Measurements from ENCODE around the gene PXK.
"Not testable (repeated sequence)": the region's sequence is repeated elsewhere in the genome, so short reads cannot be mapped to it uniquely, and the experiment has no call there.

The PXK gene

DNA sequence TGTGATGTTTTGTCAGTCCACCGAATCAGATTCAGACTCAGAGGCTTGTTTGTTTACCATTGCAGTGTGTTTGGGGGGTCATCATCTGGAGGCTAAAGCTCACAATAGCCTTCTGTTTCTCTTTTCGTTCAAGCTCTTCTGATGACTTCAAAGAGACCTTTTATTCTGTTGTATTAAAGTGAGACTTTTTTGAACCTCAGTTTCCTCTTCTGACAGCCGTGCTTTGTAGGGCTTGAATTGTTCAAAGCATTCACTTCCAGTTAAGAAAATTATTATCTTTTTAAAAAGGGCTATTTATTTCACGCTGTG is 1.3 kb downstream of the PXK start:
- WGBS, 2 experiments: 23 to 24% methylated on average over 3 to 4 of the region's 4 CpGs
- Histone ChIP-seq H3K4me1 (ENCODE audit: control insufficient read depth, insufficient read depth, low read length) (peaks cover 6% of the 10 kb centered on the region), H3K4me3 (ENCODE audit: insufficient read depth, low read depth, low read length) (peak overlapping the region; percentile 51), H3K36me3 (ENCODE audit: control insufficient read depth, insufficient read depth, low read length) (no peaks in the 10 kb centered on the region), H3K27me3 (ENCODE audit: control insufficient read depth, insufficient read depth, low read length, poor library complexity, severe bottlenecking) (peaks cover 22% of the 10 kb centered on the region), H3K9me3 (ENCODE audit: control insufficient read depth, low read length) (no peaks in the 10 kb centered on the region), H3K27ac (ENCODE audit: insufficient read depth, low read depth, low read length, poor library complexity, severe bottlenecking) (no peak overlapping the region)

DNA sequence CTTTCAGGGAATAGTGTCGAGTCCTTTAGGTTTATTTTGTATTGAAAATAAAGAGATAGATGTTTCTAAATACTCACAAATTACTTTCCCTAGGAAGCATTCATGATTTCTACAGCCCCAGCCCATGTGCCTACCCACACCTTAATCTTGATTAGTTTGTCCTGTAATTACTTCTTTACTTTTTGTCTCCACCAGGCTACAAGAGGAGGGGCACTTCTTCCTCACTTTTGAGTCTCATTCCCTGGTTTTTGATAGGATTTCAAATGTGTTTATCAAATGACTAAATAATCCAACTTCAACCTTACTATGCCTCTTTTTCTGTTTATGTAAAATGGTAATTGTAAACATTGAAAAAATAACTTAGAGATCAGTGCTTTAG is 1.8 kb downstream of the PXK start:
- Histone ChIP-seq H3K4me3 (ENCODE audit: insufficient read depth, low read depth, low read length) (no peak overlapping the region), H3K27ac (ENCODE audit: insufficient read depth, low read depth, low read length, poor library complexity, severe bottlenecking) (no peak overlapping the region), H3K27me3 (ENCODE audit: control insufficient read depth, insufficient read depth, low read length, poor library complexity, severe bottlenecking) (peaks cover 22% of the 10 kb centered on the region), H3K9me3 (ENCODE audit: control insufficient read depth, low read length) (no peaks in the 10 kb centered on the region), H3K4me1 (ENCODE audit: control insufficient read depth, insufficient read depth, low read length) (peaks cover 6% of the 10 kb centered on the region), H3K36me3 (ENCODE audit: control insufficient read depth, insufficient read depth, low read length) (no peaks in the 10 kb centered on the region)
- WGBS, 2 experiments: 71% methylated on average over 1 of the region's 1 CpG; no CpG with 5 or more reads in 1 of the 2 experiments

DNA sequence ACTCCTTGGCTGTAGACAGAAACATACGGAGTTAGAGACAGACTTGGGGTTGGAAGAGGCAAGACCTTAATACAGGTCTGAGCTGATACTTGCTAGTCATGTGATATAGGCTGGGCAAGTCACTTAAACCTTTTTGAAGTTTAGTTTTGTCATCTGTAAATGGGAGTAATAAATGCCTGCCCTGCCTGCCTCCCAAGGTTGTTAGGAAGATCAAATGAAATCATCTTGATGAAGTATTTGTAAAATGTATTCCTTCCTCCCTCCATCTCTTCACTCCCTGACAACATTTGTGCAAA is 2.9 kb downstream of the PXK start:
- no peak overlapping the region for H3K4me3 ChIP-seq (ENCODE audit: insufficient read depth, low read depth, low read length)
- peaks cover 6% of the 10 kb centered on the region for H3K4me1 ChIP-seq (ENCODE audit: control insufficient read depth, insufficient read depth, low read length)
- H3K9me3 ChIP-seq (ENCODE audit: control insufficient read depth, low read length): no peaks in the 10 kb centered on the region
- H3K27ac ChIP-seq (ENCODE audit: insufficient read depth, low read depth, low read length, poor library complexity, severe bottlenecking): no peak overlapping the region
- 65 to 66% methylated on average over 1 of the region's 1 CpG for WGBS, 2 experiments
- peaks cover 22% of the 10 kb centered on the region for H3K27me3 ChIP-seq (ENCODE audit: control insufficient read depth, insufficient read depth, low read length, poor library complexity, severe bottlenecking)
- H3K36me3 ChIP-seq (ENCODE audit: control insufficient read depth, insufficient read depth, low read length): no peaks in the 10 kb centered on the region

DNA sequence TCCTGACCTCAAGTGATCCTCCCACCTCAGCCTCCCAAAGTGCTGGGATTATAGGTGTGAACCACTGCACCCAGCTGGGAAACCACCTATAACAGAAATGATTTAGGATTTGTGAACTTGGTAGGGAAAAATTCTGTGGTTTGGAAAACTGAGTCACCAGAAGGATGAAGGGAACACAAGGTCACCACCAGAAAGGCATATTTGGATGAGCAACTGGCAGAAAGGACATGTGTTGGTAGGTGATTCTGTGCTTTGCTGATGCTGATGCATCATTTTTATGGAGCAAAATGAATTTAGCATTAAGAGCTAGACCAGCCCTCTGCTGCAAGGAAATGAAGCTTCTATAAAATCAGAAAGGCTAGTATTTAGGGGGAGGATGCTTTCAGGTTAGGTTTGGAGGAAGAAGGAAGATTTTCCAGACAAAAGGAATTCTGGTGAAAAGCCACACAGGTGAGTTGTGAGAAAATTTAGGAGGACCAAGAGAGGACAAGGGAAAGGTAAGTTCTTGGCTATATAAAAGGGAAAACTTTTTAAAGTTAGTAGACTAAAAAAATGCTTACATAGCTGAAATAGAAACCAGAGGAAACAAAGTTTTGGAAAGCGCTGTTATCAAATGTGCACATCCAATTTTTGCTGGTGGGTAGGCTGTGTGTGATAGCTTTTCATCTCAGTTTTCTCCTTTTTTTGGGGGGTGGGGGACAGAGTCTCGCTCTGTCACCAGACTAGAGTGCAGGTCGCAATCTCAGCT is 3.6 kb downstream of the PXK start:
- WGBS, 2 experiments: 94 to 95% methylated on average over 2 to 3 of the region's 3 CpGs
- H3K4me3 ChIP-seq (ENCODE audit: insufficient read depth, low read depth, low read length): no peak overlapping the region

DNA sequence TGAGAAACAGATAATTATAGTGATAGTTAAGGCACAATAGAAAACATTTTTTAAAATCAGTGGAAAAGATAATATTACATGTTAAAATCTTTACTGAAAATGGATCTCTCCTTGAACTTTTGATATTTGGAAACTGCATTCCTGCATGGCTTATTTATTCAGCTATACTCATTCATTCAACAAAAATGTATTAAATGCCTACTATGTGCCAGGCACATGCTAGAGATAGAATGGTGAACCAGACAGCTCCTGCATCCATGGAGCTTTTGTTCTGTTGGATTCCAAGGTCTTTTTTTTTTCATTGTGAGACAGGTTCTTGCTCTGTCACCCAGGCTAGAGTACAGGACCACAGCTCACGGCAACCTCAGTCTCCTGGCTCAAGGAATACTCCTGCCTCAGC is 4.5 kb downstream of the PXK start:
- peaks cover 6% of the 10 kb centered on the region for H3K4me1 ChIP-seq (ENCODE audit: control insufficient read depth, insufficient read depth, low read length)
- H3K4me3 ChIP-seq (ENCODE audit: insufficient read depth, low read depth, low read length): no peak overlapping the region
- no peak overlapping the region for H3K27ac ChIP-seq (ENCODE audit: insufficient read depth, low read depth, low read length, poor library complexity, severe bottlenecking)
- 85 to 94% methylated on average over 1 of the region's 1 CpG for WGBS, 2 experiments
- peaks cover 17% of the 10 kb centered on the region for H3K27me3 ChIP-seq (ENCODE audit: control insufficient read depth, insufficient read depth, low read length, poor library complexity, severe bottlenecking)
- H3K9me3 ChIP-seq (ENCODE audit: control insufficient read depth, low read length): no peaks in the 10 kb centered on the region
- no peaks in the 10 kb centered on the region for H3K36me3 ChIP-seq (ENCODE audit: control insufficient read depth, insufficient read depth, low read length)

More for the DNA sequence above, 3.6 kb downstream of the PXK start:
- no peak overlapping the region for H3K27ac ChIP-seq (ENCODE audit: insufficient read depth, low read depth, low read length, poor library complexity, severe bottlenecking)
- H3K36me3 ChIP-seq (ENCODE audit: control insufficient read depth, insufficient read depth, low read length): no peaks in the 10 kb centered on the region
- peaks cover 6% of the 10 kb centered on the region for H3K4me1 ChIP-seq (ENCODE audit: control insufficient read depth, insufficient read depth, low read length)
- peaks cover 22% of the 10 kb centered on the region for H3K27me3 ChIP-seq (ENCODE audit: control insufficient read depth, insufficient read depth, low read length, poor library complexity, severe bottlenecking)
- no peaks in the 10 kb centered on the region for H3K9me3 ChIP-seq (ENCODE audit: control insufficient read depth, low read length)

DNA sequence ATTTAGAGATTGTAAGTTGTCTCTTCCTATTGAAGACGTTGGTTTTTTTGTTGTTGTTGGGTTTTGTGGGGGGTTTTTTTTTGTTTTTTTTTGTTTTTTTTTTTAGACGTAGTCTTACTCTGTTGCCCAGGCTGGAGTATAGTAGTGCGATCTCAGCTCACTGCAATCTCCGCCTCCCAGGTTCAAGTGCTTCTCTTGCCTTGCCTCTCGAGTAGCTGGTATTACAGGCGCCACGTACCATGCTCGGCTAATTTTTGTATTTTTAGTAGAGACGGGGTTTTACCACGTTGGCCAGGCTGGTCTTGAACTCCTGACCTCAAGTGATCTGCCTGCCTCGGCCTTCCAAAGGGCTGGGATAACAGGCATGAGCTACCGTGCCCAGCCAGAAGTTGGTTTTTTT is 6.5 kb downstream of the PXK start:
- not testable (repeated sequence) for H3K4me3 ChIP-seq (ENCODE audit: insufficient read depth, low read depth, low read length); H3K36me3 ChIP-seq (ENCODE audit: control insufficient read depth, insufficient read depth, low read length); H3K4me1 ChIP-seq (ENCODE audit: control insufficient read depth, insufficient read depth, low read length); H3K27ac ChIP-seq (ENCODE audit: insufficient read depth, low read depth, low read length, poor library complexity, severe bottlenecking); H3K9me3 ChIP-seq (ENCODE audit: control insufficient read depth, low read length); H3K27me3 ChIP-seq (ENCODE audit: control insufficient read depth, insufficient read depth, low read length, poor library complexity, severe bottlenecking)
- WGBS, 2 experiments: 93 to 94% methylated on average over 12 of the region's 12 CpGs

DNA sequence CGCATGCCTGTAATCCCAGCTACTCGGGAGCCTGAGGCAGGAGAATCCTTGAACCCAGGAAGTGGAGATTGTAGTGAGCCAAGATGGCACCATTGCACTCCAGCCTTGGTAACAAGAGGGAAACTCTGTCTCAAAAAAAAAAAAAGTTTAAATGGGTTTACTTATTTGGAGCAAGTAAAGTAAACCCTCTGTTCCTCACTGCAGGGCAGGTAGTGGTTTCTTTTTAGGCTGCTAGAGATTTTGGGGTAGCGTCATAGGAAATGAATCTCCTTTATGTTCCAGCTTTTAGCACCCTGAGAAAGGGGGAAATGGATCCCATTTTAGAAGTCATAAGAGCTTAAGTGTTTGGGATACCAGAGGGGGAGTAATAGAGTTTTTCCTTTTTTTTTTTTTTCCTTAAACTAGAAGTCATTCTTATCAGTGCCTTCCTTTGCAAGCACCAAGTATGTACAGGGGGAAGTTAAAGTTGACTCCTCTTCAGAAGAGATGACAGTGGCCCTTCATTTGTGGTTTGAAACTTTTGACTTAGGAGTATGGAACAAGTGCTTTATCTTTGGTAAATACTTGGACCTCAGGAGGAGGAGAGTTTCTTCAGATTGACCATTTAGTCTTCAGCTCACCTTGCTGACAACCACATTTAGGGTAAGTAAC is 8.0 kb downstream of the PXK start:
- Histone ChIP-seq H3K36me3 (ENCODE audit: control insufficient read depth, insufficient read depth, low read length) (no peaks in the 10 kb centered on the region), H3K27ac (ENCODE audit: insufficient read depth, low read depth, low read length, poor library complexity, severe bottlenecking) (no peak overlapping the region), H3K4me3 (ENCODE audit: insufficient read depth, low read depth, low read length) (no peak overlapping the region), H3K27me3 (ENCODE audit: control insufficient read depth, insufficient read depth, low read length, poor library complexity, severe bottlenecking) (no peaks in the 10 kb centered on the region), H3K4me1 (ENCODE audit: control insufficient read depth, insufficient read depth, low read length) (no peaks in the 10 kb centered on the region), H3K9me3 (ENCODE audit: control insufficient read depth, low read length) (no peaks in the 10 kb centered on the region)
- WGBS, 2 experiments: 90 to 96% methylated on average over 3 of the region's 3 CpGs

DNA sequence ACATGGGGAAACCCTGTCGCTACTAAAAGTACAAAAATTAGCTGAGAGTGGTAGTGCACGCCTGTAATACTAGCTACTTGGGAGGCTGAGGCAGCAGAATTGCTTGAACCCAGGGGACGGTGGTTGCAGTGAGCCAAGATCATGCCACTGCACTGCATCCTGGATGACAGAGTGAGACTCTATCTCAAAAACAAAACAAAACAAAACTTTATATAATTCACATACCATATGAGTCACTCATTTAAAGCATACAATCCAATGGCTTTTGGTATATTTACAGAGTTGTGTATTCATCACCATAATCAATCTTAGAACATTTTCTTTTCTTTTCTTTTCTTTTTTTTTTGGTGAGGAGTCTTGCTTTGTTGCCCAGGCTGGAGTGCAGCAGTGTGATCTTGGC is 8.7 kb downstream of the PXK start:
- WGBS, 2 experiments: 92 to 95% methylated on average over 3 of the region's 3 CpGs
- Histone ChIP-seq H3K27ac (ENCODE audit: insufficient read depth, low read depth, low read length, poor library complexity, severe bottlenecking) (no peak overlapping the region), H3K9me3 (ENCODE audit: control insufficient read depth, low read length) (no peaks in the 10 kb centered on the region), H3K4me1 (ENCODE audit: control insufficient read depth, insufficient read depth, low read length) (no peaks in the 10 kb centered on the region), H3K4me3 (ENCODE audit: insufficient read depth, low read depth, low read length) (no peak overlapping the region), H3K36me3 (ENCODE audit: control insufficient read depth, insufficient read depth, low read length) (no peaks in the 10 kb centered on the region), H3K27me3 (ENCODE audit: control insufficient read depth, insufficient read depth, low read length, poor library complexity, severe bottlenecking) (no peaks in the 10 kb centered on the region)

DNA sequence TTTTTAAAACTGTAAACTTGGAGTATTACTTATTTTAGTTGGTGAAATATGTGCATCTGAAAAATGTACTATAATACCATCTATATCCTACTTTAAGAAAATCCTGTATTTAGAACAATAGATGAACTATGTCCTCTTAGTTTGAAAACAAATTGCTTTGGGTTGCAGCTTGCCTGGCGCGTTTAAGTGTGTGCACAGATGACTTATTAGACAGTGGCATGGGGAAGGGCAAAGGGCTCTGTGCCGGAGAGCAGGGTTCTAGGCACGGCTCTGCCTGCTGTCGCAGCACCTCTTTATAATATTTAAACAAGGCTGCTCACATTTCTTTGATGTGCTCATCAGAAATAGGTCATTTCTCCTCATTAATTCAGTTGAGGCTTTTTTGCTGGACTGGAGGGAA is 10.0 kb downstream of the PXK start:
- WGBS, 2 experiments: 96% methylated on average over 5 of the region's 5 CpGs
- no peak overlapping the region for H3K4me3 ChIP-seq (ENCODE audit: insufficient read depth, low read depth, low read length)
- no peaks in the 10 kb centered on the region for H3K27me3 ChIP-seq (ENCODE audit: control insufficient read depth, insufficient read depth, low read length, poor library complexity, severe bottlenecking)
- H3K9me3 ChIP-seq (ENCODE audit: control insufficient read depth, low read length): no peaks in the 10 kb centered on the region
- no peak overlapping the region for H3K27ac ChIP-seq (ENCODE audit: insufficient read depth, low read depth, low read length, poor library complexity, severe bottlenecking)
- no peaks in the 10 kb centered on the region for H3K4me1 ChIP-seq (ENCODE audit: control insufficient read depth, insufficient read depth, low read length)
- no peaks in the 10 kb centered on the region for H3K36me3 ChIP-seq (ENCODE audit: control insufficient read depth, insufficient read depth, low read length)

DNA sequence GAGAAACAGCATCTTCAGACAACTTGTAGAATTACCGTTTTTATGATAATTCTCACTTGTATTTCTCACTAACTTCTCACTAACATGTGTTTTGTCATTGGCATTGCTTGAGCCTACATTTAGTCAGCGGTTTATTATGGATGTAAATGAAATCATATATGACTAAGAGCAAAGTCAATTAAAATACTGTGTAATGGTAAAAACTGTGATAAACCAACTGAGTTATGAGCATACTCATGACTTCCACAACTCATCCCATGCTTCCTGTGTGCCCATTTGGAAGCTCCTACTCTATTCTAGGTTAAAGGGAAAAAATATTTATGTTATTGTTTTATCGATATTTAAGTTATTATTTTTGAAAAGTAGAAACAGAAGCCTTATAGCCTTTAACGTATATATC is 12.8 kb downstream of the PXK start:
- 98 to 100% methylated on average over 2 to 3 of the region's 4 CpGs for WGBS, 2 experiments
- H3K27me3 ChIP-seq (ENCODE audit: control insufficient read depth, insufficient read depth, low read length, poor library complexity, severe bottlenecking): no peaks in the 10 kb centered on the region
- H3K4me3 ChIP-seq (ENCODE audit: insufficient read depth, low read depth, low read length): no peak overlapping the region
- H3K27ac ChIP-seq (ENCODE audit: insufficient read depth, low read depth, low read length, poor library complexity, severe bottlenecking): no peak overlapping the region
- H3K4me1 ChIP-seq (ENCODE audit: control insufficient read depth, insufficient read depth, low read length): no peaks in the 10 kb centered on the region
- H3K9me3 ChIP-seq (ENCODE audit: control insufficient read depth, low read length): no peaks in the 10 kb centered on the region
- H3K36me3 ChIP-seq (ENCODE audit: control insufficient read depth, insufficient read depth, low read length): no peaks in the 10 kb centered on the region

Measured in ectodermal cell (in vitro differentiated cells).